ENCODE data around the gene MNX1. TPM values are rescaled to one million over a fixed set of nuclear protein-coding genes. Genes with fewer than 3 reads are reported as not detected.
A peak's percentile ranks its signal among the peaks of the same experiment; 100 is the strongest.

Gene MNX1
- total and polyA plus RNA-seq, 10 of the 15 experiments (the other 5 are each of a cell fraction or from before 2014, with no cell fraction given), result 0.22 to 2.7 (median 1.3) TPM; not detected in 1

DNA sequence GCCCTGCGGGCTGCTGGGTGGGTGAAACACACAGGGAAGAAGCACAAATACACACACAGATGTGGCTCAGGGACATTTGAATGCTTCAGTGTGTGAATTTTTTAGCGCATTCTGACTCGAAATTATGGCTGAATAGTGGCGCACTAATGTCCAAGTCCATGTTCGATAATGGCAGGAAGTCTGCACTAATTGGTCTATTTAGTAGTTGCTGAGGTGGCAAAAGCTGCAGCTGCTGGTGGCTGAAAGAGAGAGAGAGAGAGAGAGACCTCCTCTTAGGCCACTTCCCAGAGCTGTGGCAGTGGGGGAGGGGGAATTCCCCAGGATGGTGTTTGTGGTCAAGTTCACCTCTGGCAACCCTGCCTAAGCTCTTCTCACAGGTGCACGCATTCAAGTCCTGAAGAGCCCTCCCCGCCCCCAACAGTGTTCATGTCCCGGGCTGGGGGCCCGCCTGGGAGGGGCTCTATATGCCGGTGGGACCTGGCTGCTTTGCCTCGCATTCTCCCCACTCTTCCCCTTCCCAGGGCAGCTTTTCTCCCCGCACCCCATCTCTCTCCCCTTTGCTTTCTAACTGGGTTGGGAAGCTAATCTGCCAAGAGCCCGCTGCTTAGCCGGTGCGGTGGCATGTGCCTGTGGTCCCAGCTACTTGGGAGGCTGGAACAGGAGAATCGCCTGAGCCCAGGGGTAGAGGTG lies 6.0 kb upstream of the MNX1 start (continued):
- TF ChIP-seq RBBP5 (conservative IDR thresholded peaks at IDR 0.05) (no peak), E2F4 (IDR thresholded peaks at IDR 0.05; ENCODE audit: low read depth, low read length) (no peak), ASH2L (IDR thresholded peaks at IDR 0.05; ENCODE audit: borderline replicate concordance, low read depth) (no peak), STAT3 (IDR thresholded peaks at IDR 0.05; ENCODE audit: low read depth, low read length) (no peak), EGR1 (IDR thresholded peaks at IDR 0.05; ENCODE audit: borderline replicate concordance in 1 of 2, low read depth in 2 of 2, low read length in 2 of 2) (peak in 1 of 2 experiments; percentile 94; a peak in 2 of 3 replicates), ZNF274 (IDR thresholded peaks at IDR 0.05; ENCODE audit: insufficient read depth, insufficient read length) (no peak), ZNF622 (IDR thresholded peaks at IDR 0.05) (no peak), ZNF24 (IDR thresholded peaks at IDR 0.05) (no peak), ZBTB33 (IDR thresholded peaks at IDR 0.05) (no peak), MEF2A (IDR thresholded peaks at IDR 0.05; ENCODE audit: insufficient read depth, low read depth, low read length) (peak; percentile 55; the same call in 1 of the 2 replicates), PAX5 (IDR thresholded peaks at IDR 0.05; ENCODE audit: borderline replicate concordance, low read depth, low read length) (peak; percentile 91), CBX5 (IDR thresholded peaks at IDR 0.05; ENCODE audit: low read depth) (peak; percentile 74; the same call in 1 of the 2 replicates), KDM1A (IDR thresholded peaks at IDR 0.05; ENCODE audit: borderline replicate concordance) (no peak), FOS (IDR thresholded peaks at IDR 0.05; ENCODE audit: borderline replicate concordance, extremely low read depth, insufficient read length) (no peak), SP1 (IDR thresholded peaks at IDR 0.05; ENCODE audit: low read depth, low read length) (peak; percentile 66), HCFC1 (IDR thresholded peaks at IDR 0.05; ENCODE audit: low read length) (no peak), TCF3 (IDR thresholded peaks at IDR 0.05; ENCODE audit: borderline replicate concordance, insufficient read depth, low read depth, low read length) (peak; percentile 95)
- TF ChIP-seq, protein P1, sequence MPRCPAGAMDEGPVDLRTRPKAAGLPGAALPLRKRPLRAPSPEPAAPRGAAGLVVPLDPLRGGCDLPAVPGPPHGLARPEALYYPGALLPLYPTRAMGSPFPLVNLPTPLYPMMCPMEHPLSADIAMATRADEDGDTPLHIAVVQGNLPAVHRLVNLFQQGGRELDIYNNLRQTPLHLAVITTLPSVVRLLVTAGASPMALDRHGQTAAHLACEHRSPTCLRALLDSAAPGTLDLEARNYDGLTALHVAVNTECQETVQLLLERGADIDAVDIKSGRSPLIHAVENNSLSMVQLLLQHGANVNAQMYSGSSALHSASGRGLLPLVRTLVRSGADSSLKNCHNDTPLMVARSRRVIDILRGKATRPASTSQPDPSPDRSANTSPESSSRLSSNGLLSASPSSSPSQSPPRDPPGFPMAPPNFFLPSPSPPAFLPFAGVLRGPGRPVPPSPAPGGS (IDR thresholded peaks at IDR 0.05; ENCODE audit: borderline replicate concordance, insufficient read depth, low read depth, low read length, poor library complexity, severe bottlenecking), result peak; percentile 89
- TF ChIP-seq, protein P2, sequence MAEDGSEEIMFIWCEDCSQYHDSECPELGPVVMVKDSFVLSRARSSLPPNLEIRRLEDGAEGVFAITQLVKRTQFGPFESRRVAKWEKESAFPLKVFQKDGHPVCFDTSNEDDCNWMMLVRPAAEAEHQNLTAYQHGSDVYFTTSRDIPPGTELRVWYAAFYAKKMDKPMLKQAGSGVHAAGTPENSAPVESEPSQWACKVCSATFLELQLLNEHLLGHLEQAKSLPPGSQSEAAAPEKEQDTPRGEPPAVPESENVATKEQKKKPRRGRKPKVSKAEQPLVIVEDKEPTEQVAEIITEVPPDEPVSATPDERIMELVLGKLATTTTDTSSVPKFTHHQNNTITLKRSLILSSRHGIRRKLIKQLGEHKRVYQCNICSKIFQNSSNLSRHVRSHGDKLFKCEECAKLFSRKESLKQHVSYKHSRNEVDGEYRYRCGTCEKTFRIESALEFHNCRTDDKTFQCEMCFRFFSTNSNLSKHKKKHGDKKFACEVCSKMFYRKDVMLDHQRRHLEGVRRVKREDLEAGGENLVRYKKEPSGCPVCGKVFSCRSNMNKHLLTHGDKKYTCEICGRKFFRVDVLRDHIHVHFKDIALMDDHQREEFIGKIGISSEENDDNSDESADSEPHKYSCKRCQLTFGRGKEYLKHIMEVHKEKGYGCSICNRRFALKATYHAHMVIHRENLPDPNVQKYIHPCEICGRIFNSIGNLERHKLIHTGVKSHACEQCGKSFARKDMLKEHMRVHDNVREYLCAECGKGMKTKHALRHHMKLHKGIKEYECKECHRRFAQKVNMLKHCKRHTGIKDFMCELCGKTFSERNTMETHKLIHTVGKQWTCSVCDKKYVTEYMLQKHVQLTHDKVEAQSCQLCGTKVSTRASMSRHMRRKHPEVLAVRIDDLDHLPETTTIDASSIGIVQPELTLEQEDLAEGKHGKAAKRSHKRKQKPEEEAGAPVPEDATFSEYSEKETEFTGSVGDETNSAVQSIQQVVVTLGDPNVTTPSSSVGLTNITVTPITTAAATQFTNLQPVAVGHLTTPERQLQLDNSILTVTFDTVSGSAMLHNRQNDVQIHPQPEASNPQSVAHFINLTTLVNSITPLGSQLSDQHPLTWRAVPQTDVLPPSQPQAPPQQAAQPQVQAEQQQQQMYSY (CRISPR knock-in tag; IDR thresholded peaks at IDR 0.05), result no peak
